ENCODE results near the gene GPR179.

GPR179 gene

GRCh38 chr17:38324772-38325171 lies 19.0 kb downstream of the GPR179 start:
- Histone ChIP-seq H3K27me3 (ENCODE audit: insufficient read depth, low read depth, severe bottlenecking) (no peaks in the 10 kb centered on the region), H3K36me3 (peaks cover 20% of the 10 kb centered on the region), H3K27ac (no peak overlapping the region), H3K4me3 (ENCODE audit: low read depth, low read length) (no peak overlapping the region), H3K9me3 (ENCODE audit: severe bottlenecking) (no peaks in the 10 kb centered on the region)
- DNase-seq: no peak
- no peak for TF ChIP-seq CTCF (IDR thresholded peaks at IDR 0.05; ENCODE audit: low read depth, low read length)

DNA sequence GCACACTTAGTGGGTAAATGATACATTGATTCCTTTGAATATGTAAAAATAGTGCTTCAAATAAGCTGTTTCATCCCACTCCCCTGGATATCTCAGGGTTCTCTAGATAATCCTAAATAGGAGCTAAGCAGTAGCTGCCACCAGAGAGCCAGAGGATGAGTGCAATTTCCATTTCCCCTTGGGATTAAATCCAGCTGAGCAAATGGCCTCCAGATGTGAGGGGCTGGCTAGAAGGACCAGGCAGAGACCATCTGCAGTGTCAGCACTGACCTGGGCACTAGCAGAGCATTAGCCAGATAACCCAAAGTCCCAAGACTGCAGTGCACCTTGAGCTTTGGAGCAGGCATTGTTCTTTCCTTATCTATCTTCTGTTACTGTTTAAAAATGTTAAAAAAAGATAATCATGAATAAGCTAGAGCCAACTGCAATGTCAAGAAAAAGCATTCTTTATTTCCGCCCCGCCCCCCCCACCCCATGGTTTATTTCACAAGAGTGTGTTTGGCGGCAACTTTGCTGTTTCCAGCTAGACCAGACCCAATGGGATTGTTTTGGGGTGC lies 19.5 kb downstream of the GPR179 start:
- no peak overlapping the region for H3K4me3 ChIP-seq (ENCODE audit: low read depth, low read length)
- no peak for TF ChIP-seq CTCF (IDR thresholded peaks at IDR 0.05; ENCODE audit: low read depth, low read length)
- no peak for DNase-seq
- no peak overlapping the region for H3K27ac ChIP-seq
- H3K27me3 ChIP-seq (ENCODE audit: insufficient read depth, low read depth, severe bottlenecking): no peaks in the 10 kb centered on the region
- peaks cover 24% of the 10 kb centered on the region for H3K36me3 ChIP-seq
- no peaks in the 10 kb centered on the region for H3K9me3 ChIP-seq (ENCODE audit: severe bottlenecking)

DNA sequence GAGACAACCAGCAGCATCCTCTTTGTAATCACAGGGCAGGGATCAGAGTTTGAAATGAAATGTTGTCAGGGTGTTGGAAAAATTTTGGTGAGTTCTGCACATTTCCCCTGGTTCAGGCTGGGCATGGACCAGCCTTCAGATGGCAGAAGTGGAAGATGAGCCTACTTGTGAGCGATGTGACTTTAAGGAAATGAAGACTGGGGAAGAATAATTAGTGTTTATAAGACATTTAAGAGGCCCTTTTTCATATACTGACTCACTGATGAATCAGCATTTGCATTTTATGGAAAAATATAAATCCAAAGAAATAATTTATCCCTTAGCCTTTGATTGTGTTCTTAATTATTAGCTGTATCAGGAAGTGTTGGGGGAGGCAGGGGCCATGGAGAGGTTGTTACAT lies 20.9 kb downstream of the GPR179 start:
- peaks cover 26% of the 10 kb centered on the region for H3K36me3 ChIP-seq
- H3K27ac ChIP-seq: no peak overlapping the region
- H3K9me3 ChIP-seq (ENCODE audit: severe bottlenecking): no peaks in the 10 kb centered on the region
- TF ChIP-seq CTCF (IDR thresholded peaks at IDR 0.05; ENCODE audit: low read depth, low read length): no peak
- no peak for DNase-seq
- no peaks in the 10 kb centered on the region for H3K27me3 ChIP-seq (ENCODE audit: insufficient read depth, low read depth, severe bottlenecking)
- no peak overlapping the region for H3K4me3 ChIP-seq (ENCODE audit: low read depth, low read length)

GRCh38 chr17:38322156-38322779 lies 21.5 kb downstream of the GPR179 start:
- peaks cover 26% of the 10 kb centered on the region for H3K36me3 ChIP-seq
- peak; percentile 71 for DNase-seq
- H3K4me3 ChIP-seq (ENCODE audit: low read depth, low read length): no peak overlapping the region
- no peak overlapping the region for H3K27ac ChIP-seq
- no peaks in the 10 kb centered on the region for H3K27me3 ChIP-seq (ENCODE audit: insufficient read depth, low read depth, severe bottlenecking)
- TF ChIP-seq CTCF (IDR thresholded peaks at IDR 0.05; ENCODE audit: low read depth, low read length): peak; percentile 81
- H3K9me3 ChIP-seq (ENCODE audit: severe bottlenecking): no peaks in the 10 kb centered on the region

DNA sequence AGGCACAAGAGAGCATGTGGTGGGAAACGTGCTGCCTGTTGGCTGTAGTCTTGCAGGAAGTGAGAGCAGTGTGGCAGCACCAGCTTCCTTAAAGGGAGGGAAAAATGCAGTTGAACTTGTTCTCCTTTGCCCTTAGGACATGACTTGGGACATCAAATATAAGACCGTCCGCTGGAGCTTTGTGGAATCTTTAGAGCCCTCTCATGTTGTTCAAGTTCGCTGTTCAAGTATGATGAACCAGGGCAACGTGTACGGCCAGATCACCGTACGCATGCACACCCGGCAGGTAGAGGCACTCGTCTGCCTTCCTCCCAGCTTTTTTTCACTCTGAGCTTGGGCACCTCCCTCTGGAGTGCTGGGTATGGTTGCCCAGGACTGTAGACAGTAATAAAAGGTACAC lies 23.3 kb downstream of the GPR179 start:
- Histone ChIP-seq H3K4me3 (ENCODE audit: low read depth, low read length) (no peak overlapping the region), H3K9me3 (ENCODE audit: severe bottlenecking) (no peaks in the 10 kb centered on the region), H3K27me3 (ENCODE audit: insufficient read depth, low read depth, severe bottlenecking) (no peaks in the 10 kb centered on the region), H3K27ac (no peak overlapping the region), H3K36me3 (peaks cover 26% of the 10 kb centered on the region)
- TF ChIP-seq CTCF (IDR thresholded peaks at IDR 0.05; ENCODE audit: low read depth, low read length): no peak
- DNase-seq: no peak

- no peak for DNase-seq
- H3K27me3 ChIP-seq (ENCODE audit: insufficient read depth, low read depth, severe bottlenecking): no peaks in the 10 kb centered on the region
- no peaks in the 10 kb centered on the region for H3K9me3 ChIP-seq (ENCODE audit: severe bottlenecking)
- H3K4me3 ChIP-seq (ENCODE audit: low read depth, low read length): no peak overlapping the region
- TF ChIP-seq CTCF (IDR thresholded peaks at IDR 0.05; ENCODE audit: low read depth, low read length): no peak
- H3K36me3 ChIP-seq: peaks cover 11% of the 10 kb centered on the region
- H3K27ac ChIP-seq: no peak overlapping the region
Measured at GRCh38 chr17:38317081-38317480, 26.7 kb downstream of the GPR179 start.

Data from WERI-Rb-1 (cell line).